Activated CD4-positive, alpha-beta T cell treated with anti-CD3 and anti-CD28 coated beads, Interleukin-2, amount 50 U/mL, for 16 hours (primary cell): ENCODE data around the gene SMC4.

Experiments
- DNase-seq: peaks from one replicate; pipeline ENCODE4 v3.0.0-alpha.2; 2020

Gene SMC4

DNA sequence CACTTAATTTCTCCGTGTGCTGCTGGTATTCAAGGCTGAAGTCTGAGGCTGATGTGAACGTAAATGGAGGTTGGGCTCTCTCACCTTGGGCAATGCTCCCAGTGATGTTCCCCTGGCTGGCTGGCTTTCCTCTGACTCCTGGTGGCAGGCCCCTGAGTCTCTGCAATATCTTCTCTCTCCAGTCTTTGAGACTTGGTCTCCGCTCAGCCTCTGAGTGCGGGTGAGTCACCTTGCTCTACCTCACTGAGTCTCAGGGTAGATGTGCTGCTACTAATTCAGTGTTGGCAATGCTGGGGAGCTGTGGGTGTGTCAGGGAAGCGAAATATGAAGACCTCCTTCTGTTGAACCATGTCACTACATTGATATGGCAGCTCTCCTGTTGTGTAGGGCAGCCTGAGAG, 81.5 kb downstream of the SMC4 start:
- DNase-seq: no peak

GRCh38 chr3:160481856-160482255, 82.4 kb downstream of the SMC4 start:
- no peak for DNase-seq

- DNase-seq: no peak
Measured at GRCh38 chr3:160482796-160483195, 83.3 kb downstream of the SMC4 start.
